ENCODE data around the gene RBFOX2. TPM values are rescaled to one million over a fixed set of nuclear protein-coding genes. Genes with fewer than 3 reads are reported as not detected.

RBFOX2 gene
- polyA plus RNA-seq, 2 of the 4 experiments (the other 2 are of a cell fraction): 30.3 to 77.7 TPM

DNA sequence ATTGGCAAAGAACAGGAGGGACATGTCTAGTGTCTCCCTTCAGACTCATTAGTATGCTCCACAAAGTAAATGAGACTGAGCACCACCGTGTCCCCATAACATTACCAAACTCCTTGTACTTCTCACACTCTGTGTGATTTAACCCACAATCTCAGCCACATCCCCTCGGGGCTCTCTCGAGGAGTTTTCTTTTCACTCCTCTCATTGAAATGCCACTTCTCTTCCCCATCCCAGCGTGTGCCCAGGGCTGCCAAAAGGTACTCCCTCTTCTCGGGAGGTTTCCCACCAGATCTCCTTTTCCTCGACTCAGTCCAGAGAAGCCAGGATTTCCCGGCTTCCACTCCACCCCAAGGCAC, 1.1 kb downstream of the RBFOX2 start (continued):
- TF ChIP-seq, protein P1, sequence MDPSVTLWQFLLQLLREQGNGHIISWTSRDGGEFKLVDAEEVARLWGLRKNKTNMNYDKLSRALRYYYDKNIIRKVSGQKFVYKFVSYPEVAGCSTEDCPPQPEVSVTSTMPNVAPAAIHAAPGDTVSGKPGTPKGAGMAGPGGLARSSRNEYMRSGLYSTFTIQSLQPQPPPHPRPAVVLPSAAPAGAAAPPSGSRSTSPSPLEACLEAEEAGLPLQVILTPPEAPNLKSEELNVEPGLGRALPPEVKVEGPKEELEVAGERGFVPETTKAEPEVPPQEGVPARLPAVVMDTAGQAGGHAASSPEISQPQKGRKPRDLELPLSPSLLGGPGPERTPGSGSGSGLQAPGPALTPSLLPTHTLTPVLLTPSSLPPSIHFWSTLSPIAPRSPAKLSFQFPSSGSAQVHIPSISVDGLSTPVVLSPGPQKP (IDR thresholded peaks at IDR 0.05; ENCODE audit: low read depth, low read length): no peak
- no peak for TF ChIP-seq GATA3 (IDR thresholded peaks at IDR 0.05; ENCODE audit: borderline replicate concordance)

DNA sequence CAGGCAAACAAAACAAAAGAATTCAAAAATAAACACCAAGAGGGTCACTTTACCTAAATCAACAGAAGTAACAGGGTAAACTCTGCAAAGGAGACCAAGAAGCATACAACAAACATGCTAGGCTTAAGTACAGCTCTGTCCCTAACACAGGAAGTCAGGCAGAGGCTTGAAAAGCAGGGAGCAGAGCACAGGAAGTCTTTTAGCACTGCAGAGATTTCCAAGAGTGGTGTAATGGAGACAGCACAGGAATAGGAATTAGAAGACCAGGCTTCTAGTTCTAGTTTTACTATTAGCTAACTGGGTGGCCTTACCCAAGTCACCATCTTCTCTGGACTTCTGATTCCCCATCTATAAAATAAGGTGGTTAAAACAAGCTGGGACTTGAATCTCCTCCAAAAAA, 1.9 kb downstream of the RBFOX2 start:
- Histone ChIP-seq H3K4me3 (peak overlapping the region; percentile 98; the same call in 2 of the 3 replicates), H3K4me2 (peak overlapping the region; percentile 93), H3K4me1 (peaks cover 16% of the 10 kb centered on the region; the same call in 2 of the 3 replicates), H3K9me3 (no peaks in the 10 kb centered on the region), H3K27ac (0 out of 6 replicates have a peak overlapping the region, but pooled peaks of 1 of the 2 experiments have one; percentile 2)
- FAIRE-seq (no peak), DNase-seq (ENCODE audit: low read depth in 1 of 2, low spot score in 1 of 2) (no peak), ATAC-seq (no peak)
- no peak for TF ChIP-seq FOSB (CRISPR knock-in tag; IDR thresholded peaks at IDR 0.05)
- no peak for TF ChIP-seq RNF2 (IDR thresholded peaks at IDR 0.05; ENCODE audit: borderline replicate concordance, low read depth)
- no peak for TF ChIP-seq TFCP2L1 (CRISPR knock-in tag; IDR thresholded peaks at IDR 0.05)
- no peak for TF ChIP-seq CHD4 (IDR thresholded peaks at IDR 0.05; ENCODE audit: borderline replicate concordance)
- TF ChIP-seq, protein P2, sequence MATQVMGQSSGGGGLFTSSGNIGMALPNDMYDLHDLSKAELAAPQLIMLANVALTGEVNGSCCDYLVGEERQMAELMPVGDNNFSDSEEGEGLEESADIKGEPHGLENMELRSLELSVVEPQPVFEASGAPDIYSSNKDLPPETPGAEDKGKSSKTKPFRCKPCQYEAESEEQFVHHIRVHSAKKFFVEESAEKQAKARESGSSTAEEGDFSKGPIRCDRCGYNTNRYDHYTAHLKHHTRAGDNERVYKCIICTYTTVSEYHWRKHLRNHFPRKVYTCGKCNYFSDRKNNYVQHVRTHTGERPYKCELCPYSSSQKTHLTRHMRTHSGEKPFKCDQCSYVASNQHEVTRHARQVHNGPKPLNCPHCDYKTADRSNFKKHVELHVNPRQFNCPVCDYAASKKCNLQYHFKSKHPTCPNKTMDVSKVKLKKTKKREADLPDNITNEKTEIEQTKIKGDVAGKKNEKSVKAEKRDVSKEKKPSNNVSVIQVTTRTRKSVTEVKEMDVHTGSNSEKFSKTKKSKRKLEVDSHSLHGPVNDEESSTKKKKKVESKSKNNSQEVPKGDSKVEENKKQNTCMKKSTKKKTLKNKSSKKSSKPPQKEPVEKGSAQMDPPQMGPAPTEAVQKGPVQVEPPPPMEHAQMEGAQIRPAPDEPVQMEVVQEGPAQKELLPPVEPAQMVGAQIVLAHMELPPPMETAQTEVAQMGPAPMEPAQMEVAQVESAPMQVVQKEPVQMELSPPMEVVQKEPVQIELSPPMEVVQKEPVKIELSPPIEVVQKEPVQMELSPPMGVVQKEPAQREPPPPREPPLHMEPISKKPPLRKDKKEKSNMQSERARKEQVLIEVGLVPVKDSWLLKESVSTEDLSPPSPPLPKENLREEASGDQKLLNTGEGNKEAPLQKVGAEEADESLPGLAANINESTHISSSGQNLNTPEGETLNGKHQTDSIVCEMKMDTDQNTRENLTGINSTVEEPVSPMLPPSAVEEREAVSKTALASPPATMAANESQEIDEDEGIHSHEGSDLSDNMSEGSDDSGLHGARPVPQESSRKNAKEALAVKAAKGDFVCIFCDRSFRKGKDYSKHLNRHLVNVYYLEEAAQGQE (IDR thresholded peaks at IDR 0.05): no peak
- TF ChIP-seq ZSCAN20 (CRISPR knock-in tag; IDR thresholded peaks at IDR 0.05): no peak
- no peak for TF ChIP-seq GATA3 (IDR thresholded peaks at IDR 0.05; ENCODE audit: borderline replicate concordance)
- TF ChIP-seq CHD2 (IDR thresholded peaks at IDR 0.05; ENCODE audit: low read length, partially characterized antibody): no peak
- no peak for TF ChIP-seq BHLHE40 (IDR thresholded peaks at IDR 0.05; ENCODE audit: low read depth, low read length)
- TF ChIP-seq, protein P3, sequence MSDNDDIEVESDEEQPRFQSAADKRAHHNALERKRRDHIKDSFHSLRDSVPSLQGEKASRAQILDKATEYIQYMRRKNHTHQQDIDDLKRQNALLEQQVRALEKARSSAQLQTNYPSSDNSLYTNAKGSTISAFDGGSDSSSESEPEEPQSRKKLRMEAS (IDR thresholded peaks at IDR 0.05): no peak
- TF ChIP-seq HEYL (CRISPR knock-in tag; IDR thresholded peaks at IDR 0.05): no peak
- TF ChIP-seq EHF (CRISPR knock-in tag; IDR thresholded peaks at IDR 0.05): no peak
- TF ChIP-seq ZFP36 (IDR thresholded peaks at IDR 0.05; ENCODE audit: borderline replicate concordance, partially characterized antibody): no peak
- TF ChIP-seq, protein P4, sequence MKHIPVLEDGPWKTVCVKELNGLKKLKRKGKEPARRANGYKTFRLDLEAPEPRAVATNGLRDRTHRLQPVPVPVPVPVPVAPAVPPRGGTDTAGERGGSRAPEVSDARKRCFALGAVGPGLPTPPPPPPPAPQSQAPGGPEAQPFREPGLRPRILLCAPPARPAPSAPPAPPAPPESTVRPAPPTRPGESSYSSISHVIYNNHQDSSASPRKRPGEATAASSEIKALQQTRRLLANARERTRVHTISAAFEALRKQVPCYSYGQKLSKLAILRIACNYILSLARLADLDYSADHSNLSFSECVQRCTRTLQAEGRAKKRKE (CRISPR knock-in tag; IDR thresholded peaks at IDR 0.05; ENCODE audit: low read depth): no peak
- POLR2A ChIA-PET: interaction anchor here (2.5 kb wide), 1 partner anchor 39 kb away, joined by 27 read pairs; no protein-coding TSS in a partner anchor
- CTCF ChIA-PET: interaction anchor here (0.6 to 6.9 kb wide), 8 partner anchors 9 to 399 kb away, joined by 3 to 41 read pairs (median 3); no protein-coding TSS in a partner anchor

- FAIRE-seq: no peak
- Histone ChIP-seq H3K4me1 (peaks cover 14% of the 10 kb centered on the region; the same call in 2 of the 3 replicates), H3K4me2 (no peak overlapping the region), H3K4me3 (no peak overlapping the region), H3K9me3 (no peaks in the 10 kb centered on the region), H3K27ac (no peak overlapping the region)
- ChIA-PET CTCF (interaction anchor here (1.8 kb wide), 1 partner anchor 43 kb away, joined by 7 read pairs; no protein-coding TSS in a partner anchor), POLR2A (no interaction called here)
- no peak for DNase-seq (ENCODE audit: low read depth in 1 of 2, low spot score in 1 of 2)
- ATAC-seq: no peak
- TF ChIP-seq MYC (IDR thresholded peaks at IDR 0.05; ENCODE audit: borderline replicate concordance, low read length): no peak
- TF ChIP-seq, protein P5, sequence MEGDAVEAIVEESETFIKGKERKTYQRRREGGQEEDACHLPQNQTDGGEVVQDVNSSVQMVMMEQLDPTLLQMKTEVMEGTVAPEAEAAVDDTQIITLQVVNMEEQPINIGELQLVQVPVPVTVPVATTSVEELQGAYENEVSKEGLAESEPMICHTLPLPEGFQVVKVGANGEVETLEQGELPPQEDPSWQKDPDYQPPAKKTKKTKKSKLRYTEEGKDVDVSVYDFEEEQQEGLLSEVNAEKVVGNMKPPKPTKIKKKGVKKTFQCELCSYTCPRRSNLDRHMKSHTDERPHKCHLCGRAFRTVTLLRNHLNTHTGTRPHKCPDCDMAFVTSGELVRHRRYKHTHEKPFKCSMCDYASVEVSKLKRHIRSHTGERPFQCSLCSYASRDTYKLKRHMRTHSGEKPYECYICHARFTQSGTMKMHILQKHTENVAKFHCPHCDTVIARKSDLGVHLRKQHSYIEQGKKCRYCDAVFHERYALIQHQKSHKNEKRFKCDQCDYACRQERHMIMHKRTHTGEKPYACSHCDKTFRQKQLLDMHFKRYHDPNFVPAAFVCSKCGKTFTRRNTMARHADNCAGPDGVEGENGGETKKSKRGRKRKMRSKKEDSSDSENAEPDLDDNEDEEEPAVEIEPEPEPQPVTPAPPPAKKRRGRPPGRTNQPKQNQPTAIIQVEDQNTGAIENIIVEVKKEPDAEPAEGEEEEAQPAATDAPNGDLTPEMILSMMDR (IDR thresholded peaks at IDR 0.05): no peak
- no peak for TF ChIP-seq FOSL2 (IDR thresholded peaks at IDR 0.05)
- no peak for TF ChIP-seq FOSL2 (CRISPR knock-in tag; IDR thresholded peaks at IDR 0.05)
- TF ChIP-seq ZSCAN20 (CRISPR knock-in tag; IDR thresholded peaks at IDR 0.05): no peak
- TF ChIP-seq HOXB5 (CRISPR knock-in tag; IDR thresholded peaks at IDR 0.05): no peak
- no peak for TF ChIP-seq KDM1A (IDR thresholded peaks at IDR 0.05; ENCODE audit: low read depth)
- TF ChIP-seq FOSB (CRISPR knock-in tag; IDR thresholded peaks at IDR 0.05): no peak
- no peak for TF ChIP-seq RCOR1 (IDR thresholded peaks at IDR 0.05; ENCODE audit: low read depth, low read length)
- TF ChIP-seq, protein P6, sequence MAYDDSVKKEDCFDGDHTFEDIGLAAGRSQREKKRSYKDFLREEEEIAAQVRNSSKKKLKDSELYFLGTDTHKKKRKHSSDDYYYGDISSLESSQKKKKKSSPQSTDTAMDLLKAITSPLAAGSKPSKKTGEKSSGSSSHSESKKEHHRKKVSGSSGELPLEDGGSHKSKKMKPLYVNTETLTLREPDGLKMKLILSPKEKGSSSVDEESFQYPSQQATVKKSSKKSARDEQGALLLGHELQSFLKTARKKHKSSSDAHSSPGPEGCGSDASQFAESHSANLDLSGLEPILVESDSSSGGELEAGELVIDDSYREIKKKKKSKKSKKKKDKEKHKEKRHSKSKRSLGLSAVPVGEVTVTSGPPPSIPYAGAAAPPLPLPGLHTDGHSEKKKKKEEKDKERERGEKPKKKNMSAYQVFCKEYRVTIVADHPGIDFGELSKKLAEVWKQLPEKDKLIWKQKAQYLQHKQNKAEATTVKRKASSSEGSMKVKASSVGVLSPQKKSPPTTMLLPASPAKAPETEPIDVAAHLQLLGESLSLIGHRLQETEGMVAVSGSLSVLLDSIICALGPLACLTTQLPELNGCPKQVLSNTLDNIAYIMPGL (CRISPR knock-in tag; IDR thresholded peaks at IDR 0.05; ENCODE audit: borderline replicate concordance): no peak
- no peak for TF ChIP-seq CBX8 (IDR thresholded peaks at IDR 0.05)
- TF ChIP-seq GATA3 (IDR thresholded peaks at IDR 0.05; ENCODE audit: borderline replicate concordance): no peak
- no peak for TF ChIP-seq MAZ (IDR thresholded peaks at IDR 0.05; ENCODE audit: borderline replicate concordance, low read depth, low read length)
- no peak for TF ChIP-seq HOXA7 (CRISPR knock-in tag; IDR thresholded peaks at IDR 0.05)
These were observed 5.9 kb downstream of the RBFOX2 start for GRCh38 chr22:36022697-36023096.
